Erythroblast (primary cell): ENCODE results near the gene FAM228B.

Source experiments
- GATA1 ChIP-seq: IDR thresholded peaks from 2 replicates; pipeline ENCODE4 v1.6.1; 2011; ENCODE audit warnings: low read depth, mild to moderate bottlenecking, control low read depth, low read length, moderate library complexity
- POLR2A ChIP-seq: IDR thresholded peaks from 2 replicates; pipeline ENCODE4 v1.6.1; 2011; ENCODE audit warnings: mild to moderate bottlenecking, low read length

- TF ChIP-seq POLR2A = no peak
- no peak for TF ChIP-seq GATA1
Measured at GRCh38 chr2:24206714-24207113, 83.4 kb downstream of the FAM228B start.
